CD4-positive, alpha-beta T cell treated with Interleukin-6 for 4 hours (primary cell): ENCODE results near the gene FRMD4A.
"Not testable (repeated sequence)": the region's sequence is repeated elsewhere in the genome, so short reads cannot be mapped to it uniquely, and the experiment has no call there.

ENCODE experiments used
- DNase-seq: peaks from one replicate; pipeline ENCODE4 v3.0.0-alpha.2; 2020; ENCODE audit warnings: mixed read lengths

Gene FRMD4A

GRCh38 chr10:13865758-13866491 lies 464.8 kb downstream of the FRMD4A start:
- no peak for DNase-seq

- DNase-seq: not testable (repeated sequence)
Observed at GRCh38 chr10:13865220-13865619, 465.5 kb downstream of the FRMD4A start.

GRCh38 chr10:13862546-13863233 lies 468.0 kb downstream of the FRMD4A start:
- DNase-seq: peak; percentile 4

GRCh38 chr10:13860886-13861285 lies 469.8 kb downstream of the FRMD4A start:
- DNase-seq: no peak

GRCh38 chr10:13859979-13860654 lies 470.6 kb downstream of the FRMD4A start:
- no peak for DNase-seq

- no peak for DNase-seq
Observed at GRCh38 chr10:13858709-13859108, 472.0 kb downstream of the FRMD4A start.

- DNase-seq: no peak
Observed at GRCh38 chr10:13857451-13857850, 473.3 kb downstream of the FRMD4A start.

- DNase-seq: no peak
Observed at GRCh38 chr10:13853854-13854253, 476.9 kb downstream of the FRMD4A start.

GRCh38 chr10:13852872-13853271 lies 477.9 kb downstream of the FRMD4A start:
- no peak for DNase-seq

GRCh38 chr10:13851906-13852305 lies 478.8 kb downstream of the FRMD4A start:
- no peak for DNase-seq

GRCh38 chr10:13848520-13849445 lies 481.9 kb downstream of the FRMD4A start:
- DNase-seq: no peak

GRCh38 chr10:13847201-13847631 lies 483.5 kb downstream of the FRMD4A start:
- DNase-seq: no peak

GRCh38 chr10:13845897-13846296 lies 484.8 kb downstream of the FRMD4A start:
- no peak for DNase-seq

GRCh38 chr10:13844651-13845050 lies 486.1 kb downstream of the FRMD4A start:
- DNase-seq: no peak

GRCh38 chr10:13842117-13842516 lies 488.6 kb downstream of the FRMD4A start:
- DNase-seq: no peak

GRCh38 chr10:13840036-13840435 lies 490.7 kb downstream of the FRMD4A start:
- no peak for DNase-seq

GRCh38 chr10:13839430-13839990 lies 491.2 kb downstream of the FRMD4A start:
- no peak for DNase-seq

GRCh38 chr10:13839030-13839429 lies 491.7 kb downstream of the FRMD4A start:
- DNase-seq: no peak

- DNase-seq: no peak
Observed at GRCh38 chr10:13837966-13838365, 492.8 kb downstream of the FRMD4A start.

- DNase-seq: no peak
Observed at GRCh38 chr10:13834581-13835286, 496.0 kb downstream of the FRMD4A start.

GRCh38 chr10:13831711-13832141 lies 499.0 kb downstream of the FRMD4A start:
- no peak for DNase-seq

- DNase-seq: no peak
Observed at GRCh38 chr10:13830385-13830784, 500.3 kb downstream of the FRMD4A start.
